ENCODE results near the gene KREMEN2.

KREMEN2 gene

DNA sequence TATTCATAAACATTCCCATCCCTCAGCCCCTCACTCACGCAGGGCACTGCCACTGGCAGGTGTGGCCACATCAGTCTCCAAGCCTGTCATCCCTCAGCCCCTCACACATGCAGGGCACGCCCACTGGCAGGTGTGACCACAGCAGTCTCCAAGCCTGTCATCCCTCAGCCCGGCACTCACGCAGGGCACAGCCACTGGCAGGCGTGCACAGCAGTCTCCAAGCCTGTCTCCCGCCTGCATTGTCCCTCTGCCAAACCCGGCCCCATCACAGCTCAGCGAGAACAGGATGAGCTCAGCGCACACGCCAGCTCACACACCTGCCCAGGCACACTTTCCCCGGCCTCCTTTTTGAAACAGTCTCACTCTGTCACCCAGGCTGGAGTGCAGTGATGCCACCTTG is 11.4 kb upstream of the KREMEN2 start:
- in situ Hi-C loops (cut with MboI; ENCODE audit: low pct_unique_long_range_greater_than_20kb, low sequenced_read_pairs, unreplicated experiment) = no loop called here
- no peak for DNase-seq (ENCODE audit: low spot score)
- TF ChIP-seq, protein P1, sequence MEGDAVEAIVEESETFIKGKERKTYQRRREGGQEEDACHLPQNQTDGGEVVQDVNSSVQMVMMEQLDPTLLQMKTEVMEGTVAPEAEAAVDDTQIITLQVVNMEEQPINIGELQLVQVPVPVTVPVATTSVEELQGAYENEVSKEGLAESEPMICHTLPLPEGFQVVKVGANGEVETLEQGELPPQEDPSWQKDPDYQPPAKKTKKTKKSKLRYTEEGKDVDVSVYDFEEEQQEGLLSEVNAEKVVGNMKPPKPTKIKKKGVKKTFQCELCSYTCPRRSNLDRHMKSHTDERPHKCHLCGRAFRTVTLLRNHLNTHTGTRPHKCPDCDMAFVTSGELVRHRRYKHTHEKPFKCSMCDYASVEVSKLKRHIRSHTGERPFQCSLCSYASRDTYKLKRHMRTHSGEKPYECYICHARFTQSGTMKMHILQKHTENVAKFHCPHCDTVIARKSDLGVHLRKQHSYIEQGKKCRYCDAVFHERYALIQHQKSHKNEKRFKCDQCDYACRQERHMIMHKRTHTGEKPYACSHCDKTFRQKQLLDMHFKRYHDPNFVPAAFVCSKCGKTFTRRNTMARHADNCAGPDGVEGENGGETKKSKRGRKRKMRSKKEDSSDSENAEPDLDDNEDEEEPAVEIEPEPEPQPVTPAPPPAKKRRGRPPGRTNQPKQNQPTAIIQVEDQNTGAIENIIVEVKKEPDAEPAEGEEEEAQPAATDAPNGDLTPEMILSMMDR (IDR thresholded peaks at IDR 0.05; ENCODE audit: extremely low read depth, insufficient read depth, missing control alignments) = no peak

DNA sequence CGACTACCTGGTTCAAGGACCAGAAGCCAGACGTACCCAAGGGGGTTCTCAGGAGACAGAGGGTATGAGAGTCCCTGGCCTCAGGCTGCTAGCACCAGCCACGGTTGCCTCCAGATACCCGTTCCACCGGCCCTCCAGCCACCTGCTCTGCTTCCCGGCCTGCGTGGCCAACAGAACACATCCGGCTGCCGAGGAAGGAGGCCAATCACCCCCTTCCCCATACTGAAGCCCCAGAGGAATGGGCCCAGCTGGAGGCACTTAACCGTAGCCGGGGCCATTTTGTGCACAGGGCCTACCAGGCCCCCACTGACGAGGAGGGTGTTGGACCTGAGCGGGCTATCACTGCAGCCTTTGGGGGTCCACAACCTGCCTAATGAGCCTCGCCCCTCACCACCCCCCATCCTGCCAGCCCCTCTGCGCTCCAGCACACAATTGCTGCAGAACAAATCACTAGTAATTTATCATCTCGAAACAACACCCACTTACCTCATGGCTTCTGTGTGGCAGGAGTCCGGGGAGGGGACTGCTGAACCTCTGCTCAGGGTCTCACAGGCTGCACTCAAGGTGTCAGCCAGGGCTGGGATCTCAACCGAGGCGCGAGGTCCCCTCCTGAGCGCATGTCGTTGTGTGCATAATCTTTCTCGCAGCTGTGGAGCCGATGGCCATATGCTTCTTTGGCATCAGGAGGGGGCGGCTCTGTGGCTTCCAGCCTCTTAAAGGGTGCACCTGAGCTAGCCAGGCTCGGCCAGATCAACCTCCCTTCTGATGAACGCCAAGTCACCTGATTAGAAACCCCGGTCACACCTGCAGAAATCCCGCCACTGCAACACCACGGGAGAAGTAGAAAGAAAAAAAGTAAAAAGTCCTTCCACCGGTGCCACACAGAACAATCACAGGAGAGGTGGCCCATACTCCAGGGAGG is 10.1 kb upstream of the KREMEN2 start:
- TF ChIP-seq, protein P1 (IDR thresholded peaks at IDR 0.05; ENCODE audit: extremely low read depth, insufficient read depth, missing control alignments) = no peak
- DNase-seq (ENCODE audit: low spot score) = no peak
- in situ Hi-C loops (cut with MboI; ENCODE audit: low pct_unique_long_range_greater_than_20kb, low sequenced_read_pairs, unreplicated experiment) = no loop called here

DNA sequence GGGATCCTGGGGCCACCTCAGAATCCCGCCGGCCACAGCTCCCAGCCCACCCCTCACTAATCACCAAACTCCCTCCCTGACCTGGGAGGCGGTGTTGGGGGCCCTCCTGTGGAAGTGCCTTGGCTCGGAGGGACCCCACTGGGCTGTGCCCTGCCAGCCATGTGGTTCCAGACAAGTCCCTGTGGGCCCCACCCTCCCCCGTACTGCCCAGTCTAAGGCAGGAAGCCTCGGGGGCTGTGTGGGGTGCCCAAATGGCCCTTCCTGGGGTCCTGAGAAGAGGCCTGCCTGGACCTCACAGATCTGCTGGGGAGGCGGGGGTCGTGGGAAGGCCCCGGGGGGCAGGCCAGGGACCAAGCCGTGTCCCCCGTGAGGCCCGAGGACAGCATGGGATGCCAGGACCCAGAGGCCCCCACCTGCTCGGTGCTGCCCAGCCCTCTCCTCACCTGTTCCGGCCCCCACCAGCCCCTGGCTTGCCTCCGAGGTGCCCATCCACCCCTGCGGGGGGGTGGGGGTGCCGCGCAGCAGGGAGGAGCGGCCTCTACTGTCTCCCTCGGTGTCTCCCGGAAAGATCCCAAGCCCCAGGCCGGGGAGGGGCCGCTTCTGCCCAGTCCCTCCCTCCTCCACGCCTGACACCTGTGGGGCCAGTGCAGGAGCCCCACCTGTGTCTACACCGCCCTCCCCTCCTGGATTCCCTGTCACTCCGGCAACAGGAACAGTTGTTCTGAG is 9.3 kb upstream of the KREMEN2 start:
- TF ChIP-seq, protein P1 (IDR thresholded peaks at IDR 0.05; ENCODE audit: extremely low read depth, insufficient read depth, missing control alignments) = no peak
- in situ Hi-C loops (cut with MboI; ENCODE audit: low pct_unique_long_range_greater_than_20kb, low sequenced_read_pairs, unreplicated experiment) = no loop called here
- DNase-seq (ENCODE audit: low spot score) = no peak

DNA sequence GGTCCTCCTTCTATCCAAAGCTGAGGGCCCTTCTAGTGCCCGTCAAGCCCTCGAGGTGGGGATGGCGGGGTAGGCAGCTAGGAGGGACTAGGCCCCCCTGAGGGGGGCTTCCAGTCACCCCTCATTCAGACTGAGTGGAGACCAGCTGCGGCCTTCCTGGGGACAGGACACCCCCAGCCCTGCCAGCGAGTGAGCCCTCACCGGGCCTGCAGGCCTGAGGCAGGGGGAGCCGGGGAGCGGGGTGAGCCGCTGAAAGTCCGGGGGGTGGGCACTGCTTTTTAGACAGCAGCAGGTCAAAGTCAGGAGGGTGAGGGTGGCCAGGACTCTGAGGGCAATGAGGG is 8.7 kb upstream of the KREMEN2 start:
- TF ChIP-seq, protein P1 (IDR thresholded peaks at IDR 0.05; ENCODE audit: extremely low read depth, insufficient read depth, missing control alignments) = no peak
- in situ Hi-C loops (cut with MboI; ENCODE audit: low pct_unique_long_range_greater_than_20kb, low sequenced_read_pairs, unreplicated experiment) = no loop called here

DNA sequence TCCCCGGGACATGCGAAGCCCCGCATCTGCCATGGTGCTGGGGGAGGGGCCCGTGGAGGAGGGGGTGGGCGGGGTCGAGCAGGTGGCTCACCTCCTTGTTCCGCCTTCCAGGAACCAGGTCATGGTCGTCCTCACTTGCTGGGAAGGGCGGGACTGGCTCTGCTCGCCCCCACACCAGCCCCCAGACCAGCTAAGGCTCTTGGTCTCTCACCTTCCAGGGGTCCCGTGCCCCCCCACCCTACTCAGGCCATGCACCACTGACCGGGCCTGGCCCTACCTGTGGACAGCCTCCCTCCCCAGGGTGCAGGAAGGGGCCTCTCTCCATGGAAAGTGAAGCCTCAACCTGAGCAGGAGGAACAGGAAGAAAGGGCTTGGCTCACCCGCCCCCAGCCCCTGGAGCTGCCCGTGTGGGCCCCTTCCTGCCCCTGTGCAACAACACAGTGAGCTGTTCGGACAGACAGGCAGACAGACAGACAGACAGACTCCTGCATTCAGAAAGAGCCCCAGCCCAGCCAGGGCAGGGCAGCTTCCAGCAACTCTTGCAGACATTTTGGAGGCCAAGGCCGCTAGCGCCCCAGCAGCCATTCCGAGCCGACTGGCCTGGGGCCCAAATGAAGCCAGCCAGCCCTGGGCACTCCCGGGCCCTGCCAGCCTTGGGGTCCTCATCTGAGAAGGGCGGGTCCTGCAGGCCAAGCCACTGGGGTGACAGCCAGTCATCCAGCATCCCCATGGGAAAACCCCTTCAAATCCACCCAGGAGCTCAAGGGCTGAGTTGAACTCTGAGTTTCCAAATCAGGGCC is 8.1 kb upstream of the KREMEN2 start:
- TF ChIP-seq, protein P1 (IDR thresholded peaks at IDR 0.05; ENCODE audit: extremely low read depth, insufficient read depth, missing control alignments) = no peak
- in situ Hi-C loops (cut with MboI; ENCODE audit: low pct_unique_long_range_greater_than_20kb, low sequenced_read_pairs, unreplicated experiment) = no loop called here
- DNase-seq (ENCODE audit: low spot score) = no peak

More for the DNA sequence above, 8.7 kb upstream of the KREMEN2 start:
- DNase-seq (ENCODE audit: low spot score) = no peak

DNA sequence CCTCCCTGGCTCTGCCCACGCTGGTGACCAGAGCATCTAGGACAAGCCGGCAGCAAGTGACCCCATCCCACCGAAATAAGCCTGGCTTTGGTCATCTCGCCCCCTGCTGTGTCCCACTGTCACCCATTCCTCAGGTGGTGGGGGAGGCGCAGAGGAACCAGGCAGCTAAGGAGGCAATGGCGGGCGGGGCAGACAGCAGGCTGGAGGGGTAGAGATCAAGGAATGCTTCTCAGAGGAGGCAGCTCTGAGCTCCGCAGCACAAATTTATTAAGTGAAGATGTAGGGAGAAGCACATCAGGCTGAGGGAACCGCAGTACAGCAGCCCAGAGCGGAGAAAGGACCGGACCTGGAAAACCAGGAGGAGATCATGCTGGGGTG is 7.5 kb upstream of the KREMEN2 start:
- in situ Hi-C loops (cut with MboI; ENCODE audit: low pct_unique_long_range_greater_than_20kb, low sequenced_read_pairs, unreplicated experiment) = no loop called here
- no peak for DNase-seq (ENCODE audit: low spot score)
- TF ChIP-seq, protein P1 (IDR thresholded peaks at IDR 0.05; ENCODE audit: extremely low read depth, insufficient read depth, missing control alignments) = no peak

Data from GM13977 (cell line).